HCT116 (cell line): ENCODE data around the gene RAP2A.

Experiments used
- EZH2 ChIP-seq: fragments of 200-600 bp; sonication (generic); IDR thresholded peaks from 2 replicates; pipeline ENCODE4 v1.6.1; 2017; ENCODE audit warnings: antibody characterized with exemption, mixed run types
- POLR2A ChIP-seq: IDR thresholded peaks from 2 replicates; pipeline ENCODE4 v1.7.0; 2011; ENCODE audit warnings: borderline replicate concordance; ENCODE audit not compliant: insufficient read depth, insufficient read length; ENCODE audit errors: extremely low read depth
- POLR2AphosphoS5 ChIP-seq: IDR thresholded peaks from 2 replicates; pipeline ENCODE4 v1.6.1; 2011; ENCODE audit warnings: mild to moderate bottlenecking, low read depth, low read length, moderate library complexity
- ZFX ChIP-seq: fragments of 450-650 bp; IDR thresholded peaks from 2 replicates; pipeline ENCODE4 v1.6.1; 2017
- TF ChIP-seq, protein P1 (sequence below), 3 experiments: fragments of 200-600 bp in 1 of 3; sonication (generic) in 1 of 3; IDR thresholded peaks in 2 of 3; conservative IDR thresholded peaks in 1 of 3; 2 replicates each; pipeline ENCODE4 v1.5.1; 2012 to 2017; ENCODE audit warnings: low read depth in 2 of 3, low read length in 2 of 3, antibody characterized with exemption in 1 of 3, borderline replicate concordance in 1 of 3, control low read depth in 1 of 3, mild to moderate bottlenecking in 1 of 3, mixed read lengths in 1 of 3, mixed run types in 1 of 3, moderate library complexity in 1 of 3; ENCODE audit not compliant: insufficient read depth in 1 of 3
- TF ChIP-seq, protein P2 (sequence below): IDR thresholded peaks from 2 replicates; pipeline ENCODE4 v1.6.1; 2011; ENCODE audit warnings: mild to moderate bottlenecking, low read length, moderate library complexity; ENCODE audit not compliant: insufficient replicate concordance; ENCODE audit errors: extremely low read depth

DNA sequence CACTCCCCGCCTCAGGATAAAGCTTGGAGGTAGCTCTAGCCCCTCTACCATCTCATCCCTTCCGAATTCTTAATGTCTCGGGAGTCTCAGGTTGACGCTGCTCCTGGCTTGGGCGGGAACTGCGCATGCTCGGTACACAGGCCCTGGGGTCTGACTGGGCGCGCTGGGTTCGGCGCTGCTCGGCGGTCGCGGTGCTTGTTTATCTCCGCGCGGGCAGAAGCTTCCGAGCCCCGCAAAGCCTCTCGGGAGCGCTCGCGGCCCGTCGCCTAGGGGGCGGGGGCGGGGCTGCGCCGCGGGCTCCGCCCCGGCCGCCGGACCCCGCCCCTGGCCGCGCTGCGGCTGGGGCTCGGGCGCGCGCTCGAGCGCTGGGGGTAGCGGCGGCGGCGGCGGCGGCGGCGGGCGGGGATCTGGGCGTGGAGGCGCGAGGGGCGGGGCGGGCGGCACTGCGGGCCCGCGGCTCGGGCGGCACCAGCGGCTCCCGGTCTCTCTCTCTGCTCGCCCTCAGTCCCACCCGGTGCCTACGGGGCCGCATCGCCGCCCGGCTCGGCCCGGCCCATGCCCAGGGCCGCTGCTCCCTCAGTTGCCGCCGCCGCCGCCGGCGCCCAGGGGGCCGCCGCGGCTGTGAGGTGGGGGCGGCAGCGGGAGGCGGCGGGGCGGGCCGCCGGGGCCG, at the start of gene RAP2A:
- TF ChIP-seq POLR2A (peak; percentile 23), POLR2AphosphoS5 (peak; percentile 62), ZFX (0 out of 2 replicates have a peak, but pooled peaks have one; percentile 18), EZH2 (no peak)
- TF ChIP-seq, protein P1, sequence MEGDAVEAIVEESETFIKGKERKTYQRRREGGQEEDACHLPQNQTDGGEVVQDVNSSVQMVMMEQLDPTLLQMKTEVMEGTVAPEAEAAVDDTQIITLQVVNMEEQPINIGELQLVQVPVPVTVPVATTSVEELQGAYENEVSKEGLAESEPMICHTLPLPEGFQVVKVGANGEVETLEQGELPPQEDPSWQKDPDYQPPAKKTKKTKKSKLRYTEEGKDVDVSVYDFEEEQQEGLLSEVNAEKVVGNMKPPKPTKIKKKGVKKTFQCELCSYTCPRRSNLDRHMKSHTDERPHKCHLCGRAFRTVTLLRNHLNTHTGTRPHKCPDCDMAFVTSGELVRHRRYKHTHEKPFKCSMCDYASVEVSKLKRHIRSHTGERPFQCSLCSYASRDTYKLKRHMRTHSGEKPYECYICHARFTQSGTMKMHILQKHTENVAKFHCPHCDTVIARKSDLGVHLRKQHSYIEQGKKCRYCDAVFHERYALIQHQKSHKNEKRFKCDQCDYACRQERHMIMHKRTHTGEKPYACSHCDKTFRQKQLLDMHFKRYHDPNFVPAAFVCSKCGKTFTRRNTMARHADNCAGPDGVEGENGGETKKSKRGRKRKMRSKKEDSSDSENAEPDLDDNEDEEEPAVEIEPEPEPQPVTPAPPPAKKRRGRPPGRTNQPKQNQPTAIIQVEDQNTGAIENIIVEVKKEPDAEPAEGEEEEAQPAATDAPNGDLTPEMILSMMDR (IDR thresholded peaks at IDR 0.05 in 2 of 3, conservative IDR thresholded peaks at IDR 0.05 in 1 of 3; ENCODE audit: borderline replicate concordance in 1 of 3, insufficient read depth in 1 of 3, low read depth in 2 of 3, low read length in 2 of 3): no peak
- TF ChIP-seq, protein P2, sequence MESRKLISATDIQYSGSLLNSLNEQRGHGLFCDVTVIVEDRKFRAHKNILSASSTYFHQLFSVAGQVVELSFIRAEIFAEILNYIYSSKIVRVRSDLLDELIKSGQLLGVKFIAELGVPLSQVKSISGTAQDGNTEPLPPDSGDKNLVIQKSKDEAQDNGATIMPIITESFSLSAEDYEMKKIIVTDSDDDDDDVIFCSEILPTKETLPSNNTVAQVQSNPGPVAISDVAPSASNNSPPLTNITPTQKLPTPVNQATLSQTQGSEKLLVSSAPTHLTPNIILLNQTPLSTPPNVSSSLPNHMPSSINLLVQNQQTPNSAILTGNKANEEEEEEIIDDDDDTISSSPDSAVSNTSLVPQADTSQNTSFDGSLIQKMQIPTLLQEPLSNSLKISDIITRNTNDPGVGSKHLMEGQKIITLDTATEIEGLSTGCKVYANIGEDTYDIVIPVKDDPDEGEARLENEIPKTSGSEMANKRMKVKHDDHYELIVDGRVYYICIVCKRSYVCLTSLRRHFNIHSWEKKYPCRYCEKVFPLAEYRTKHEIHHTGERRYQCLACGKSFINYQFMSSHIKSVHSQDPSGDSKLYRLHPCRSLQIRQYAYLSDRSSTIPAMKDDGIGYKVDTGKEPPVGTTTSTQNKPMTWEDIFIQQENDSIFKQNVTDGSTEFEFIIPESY: no peak
